ENCODE measurements around the gene TDP2.

The TDP2 gene

DNA sequence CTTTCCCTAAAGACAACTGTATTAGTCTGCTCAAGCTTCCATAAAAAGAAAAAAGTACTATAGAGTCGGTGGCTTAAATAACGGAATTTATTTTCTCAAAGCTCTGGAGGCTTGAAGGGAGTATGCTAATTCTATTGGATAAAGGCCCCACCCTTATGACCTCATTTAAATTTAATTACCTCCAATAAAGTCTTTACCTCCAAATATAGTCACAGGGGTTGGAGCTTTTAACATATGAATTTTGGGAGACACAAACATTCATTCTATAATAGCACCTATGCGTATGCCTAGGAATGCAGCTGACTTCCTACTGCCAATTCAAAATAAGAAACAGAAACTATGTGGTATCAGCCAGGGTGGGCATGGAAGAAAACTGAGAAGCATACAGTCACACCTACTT is 46.1 kb downstream of the TDP2 start:
- H3K4me1 ChIP-seq (ENCODE audit: control insufficient read depth in 2 of 2, insufficient read depth in 1 of 2, low read depth in 1 of 2, low read length in 2 of 2): no peaks in the 10 kb centered on the region
- H3K18ac ChIP-seq (ENCODE audit: low read length): no peak overlapping the region
- WGBS, 2 donors (ENCODE audit: extremely low coverage in 2 of 2, insufficient read length in 2 of 2, insufficient replicate concordance in 1 of 2): no CpG with 5 or more reads among the region's 3 CpGs
- H3K23ac ChIP-seq (ENCODE audit: low read depth, low read length, poor library complexity): no peak overlapping the region
- no peaks in the 10 kb centered on the region for H3K36me3 ChIP-seq (replicated peaks in 1 of 2; ENCODE audit: control insufficient read depth in 2 of 2, insufficient read depth in 2 of 2, low read length in 2 of 2)
- H3K27me3 ChIP-seq (ENCODE audit: control insufficient read depth in 3 of 3, insufficient read depth in 3 of 3, low read depth in 1 of 3, low read length in 3 of 3): no peaks in the 10 kb centered on the region
- no peaks in the 10 kb centered on the region for H3K79me1 ChIP-seq (ENCODE audit: low read depth, low read length)
- no peak overlapping the region for H3K14ac ChIP-seq (ENCODE audit: low read length)
- no peak overlapping the region for H2BK120ac ChIP-seq (ENCODE audit: low read depth, low read length)
- no peak overlapping the region for H3K4me3 ChIP-seq (ENCODE audit: low read length in 2 of 2)
- no peak for DNase-seq (ENCODE audit: low spot score)
- H3K27ac ChIP-seq (replicated peaks; ENCODE audit: low read length): no peak overlapping the region
- H2BK12ac ChIP-seq (ENCODE audit: low read length): no peak overlapping the region
- H2BK5ac ChIP-seq (ENCODE audit: low read length): no peak overlapping the region
- H3K9ac ChIP-seq (ENCODE audit: low read depth, low read length, poor library complexity): no peak overlapping the region
- H3K4ac ChIP-seq (ENCODE audit: low read length): no peak overlapping the region
- no peaks in the 10 kb centered on the region for H3K9me3 ChIP-seq (replicated peaks in 1 of 2; ENCODE audit: control insufficient read depth in 2 of 2, insufficient read depth in 1 of 2, low read depth in 1 of 2, low read length in 2 of 2)
- H4K91ac ChIP-seq (ENCODE audit: low read depth, low read length, poor library complexity): no peak overlapping the region
- H2AK5ac ChIP-seq (ENCODE audit: low read depth, low read length): no peak overlapping the region
- H2BK15ac ChIP-seq (ENCODE audit: low read length): no peak overlapping the region
- no peak overlapping the region for H2AFZ ChIP-seq (ENCODE audit: low read length)
- no peak overlapping the region for H3K4me2 ChIP-seq (ENCODE audit: insufficient read depth, low read length, poor library complexity, severe bottlenecking)
- no peak overlapping the region for H4K8ac ChIP-seq (ENCODE audit: low read depth, low read length)

GRCh38 chr6:24619661-24620060 is 47.0 kb downstream of the TDP2 start:
- DNase-seq (ENCODE audit: low spot score): no peak
- H2AFZ ChIP-seq (ENCODE audit: low read length): no peak overlapping the region
- no CpG with 5 or more reads among the region's 5 CpGs for WGBS, 2 donors (ENCODE audit: extremely low coverage in 2 of 2, insufficient read length in 2 of 2, insufficient replicate concordance in 1 of 2)
- H2BK5ac ChIP-seq (ENCODE audit: low read length): no peak overlapping the region
- H2BK120ac ChIP-seq (ENCODE audit: low read depth, low read length): no peak overlapping the region
- no peak overlapping the region for H4K91ac ChIP-seq (ENCODE audit: low read depth, low read length, poor library complexity)
- H2BK15ac ChIP-seq (ENCODE audit: low read length): no peak overlapping the region
- H3K4me1 ChIP-seq (ENCODE audit: control insufficient read depth in 2 of 2, insufficient read depth in 1 of 2, low read depth in 1 of 2, low read length in 2 of 2): no peaks in the 10 kb centered on the region
- no peaks in the 10 kb centered on the region for H3K79me1 ChIP-seq (ENCODE audit: low read depth, low read length)
- no peak overlapping the region for H3K18ac ChIP-seq (ENCODE audit: low read length)
- H3K27me3 ChIP-seq (ENCODE audit: control insufficient read depth in 3 of 3, insufficient read depth in 3 of 3, low read depth in 1 of 3, low read length in 3 of 3): no peaks in the 10 kb centered on the region
- no peaks in the 10 kb centered on the region for H3K9me3 ChIP-seq (replicated peaks in 1 of 2; ENCODE audit: control insufficient read depth in 2 of 2, insufficient read depth in 1 of 2, low read depth in 1 of 2, low read length in 2 of 2)
- H3K9ac ChIP-seq (ENCODE audit: low read depth, low read length, poor library complexity): no peak overlapping the region
- no peak overlapping the region for H4K8ac ChIP-seq (ENCODE audit: low read depth, low read length)
- H3K14ac ChIP-seq (ENCODE audit: low read length): no peak overlapping the region
- no peak overlapping the region for H3K27ac ChIP-seq (replicated peaks; ENCODE audit: low read length)
- no peak overlapping the region for H3K23ac ChIP-seq (ENCODE audit: low read depth, low read length, poor library complexity)
- no peak overlapping the region for H3K4ac ChIP-seq (ENCODE audit: low read length)
- no peak overlapping the region for H3K4me2 ChIP-seq (ENCODE audit: insufficient read depth, low read length, poor library complexity, severe bottlenecking)
- H2AK5ac ChIP-seq (ENCODE audit: low read depth, low read length): no peak overlapping the region
- H3K36me3 ChIP-seq (replicated peaks in 1 of 2; ENCODE audit: control insufficient read depth in 2 of 2, insufficient read depth in 2 of 2, low read length in 2 of 2): no peaks in the 10 kb centered on the region
- no peak overlapping the region for H2BK12ac ChIP-seq (ENCODE audit: low read length)
- H3K4me3 ChIP-seq (ENCODE audit: low read length in 2 of 2): no peak overlapping the region

DNA sequence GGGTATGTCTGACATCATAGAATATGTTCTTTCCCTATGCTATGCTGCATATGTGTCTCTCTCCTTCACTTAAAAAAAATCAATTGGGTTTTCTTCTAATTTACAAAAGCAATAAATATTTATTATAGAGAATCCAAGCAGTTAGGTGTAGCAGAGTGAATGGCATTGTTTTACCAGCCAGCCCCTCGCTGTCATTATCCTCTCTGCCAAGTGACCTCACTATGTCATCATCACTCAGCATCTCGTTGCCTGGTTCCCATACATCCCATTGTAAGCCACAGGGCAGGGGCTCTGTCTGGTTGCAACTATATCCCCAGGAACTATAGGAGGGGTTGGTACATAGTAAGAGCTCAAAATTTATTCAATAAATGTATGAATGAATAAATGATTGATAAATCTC is 52.1 kb downstream of the TDP2 start:
- H3K9ac ChIP-seq (ENCODE audit: low read depth, low read length, poor library complexity): no peak overlapping the region
- no peaks in the 10 kb centered on the region for H3K79me1 ChIP-seq (ENCODE audit: low read depth, low read length)
- no peak overlapping the region for H3K4me2 ChIP-seq (ENCODE audit: insufficient read depth, low read length, poor library complexity, severe bottlenecking)
- WGBS, 2 donors (ENCODE audit: extremely low coverage in 2 of 2, insufficient read length in 2 of 2, insufficient replicate concordance in 1 of 2): no CpG with 5 or more reads among the region's 2 CpGs
- H3K23ac ChIP-seq (ENCODE audit: low read depth, low read length, poor library complexity): no peak overlapping the region
- no peak overlapping the region for H2BK120ac ChIP-seq (ENCODE audit: low read depth, low read length)
- H4K8ac ChIP-seq (ENCODE audit: low read depth, low read length): no peak overlapping the region
- H3K4me1 ChIP-seq (ENCODE audit: control insufficient read depth in 2 of 2, insufficient read depth in 1 of 2, low read depth in 1 of 2, low read length in 2 of 2): no peaks in the 10 kb centered on the region
- no peak overlapping the region for H3K14ac ChIP-seq (ENCODE audit: low read length)
- no peak overlapping the region for H2BK15ac ChIP-seq (ENCODE audit: low read length)
- H3K27me3 ChIP-seq (ENCODE audit: control insufficient read depth in 3 of 3, insufficient read depth in 3 of 3, low read depth in 1 of 3, low read length in 3 of 3): no peaks in the 10 kb centered on the region
- no peak overlapping the region for H3K4me3 ChIP-seq (ENCODE audit: low read length in 2 of 2)
- H3K4ac ChIP-seq (ENCODE audit: low read length): no peak overlapping the region
- H2BK5ac ChIP-seq (ENCODE audit: low read length): no peak overlapping the region
- no peak overlapping the region for H2AK5ac ChIP-seq (ENCODE audit: low read depth, low read length)
- H3K18ac ChIP-seq (ENCODE audit: low read length): no peak overlapping the region
- H3K36me3 ChIP-seq (replicated peaks in 1 of 2; ENCODE audit: control insufficient read depth in 2 of 2, insufficient read depth in 2 of 2, low read length in 2 of 2): no peaks in the 10 kb centered on the region
- DNase-seq (ENCODE audit: low spot score): no peak
- no peak overlapping the region for H2BK12ac ChIP-seq (ENCODE audit: low read length)
- no peak overlapping the region for H3K27ac ChIP-seq (replicated peaks; ENCODE audit: low read length)
- no peak overlapping the region for H4K91ac ChIP-seq (ENCODE audit: low read depth, low read length, poor library complexity)
- no peak overlapping the region for H2AFZ ChIP-seq (ENCODE audit: low read length)
- no peaks in the 10 kb centered on the region for H3K9me3 ChIP-seq (replicated peaks in 1 of 2; ENCODE audit: control insufficient read depth in 2 of 2, insufficient read depth in 1 of 2, low read depth in 1 of 2, low read length in 2 of 2)

GRCh38 chr6:24614043-24614420 is 52.7 kb downstream of the TDP2 start:
- no peaks in the 10 kb centered on the region for H3K4me1 ChIP-seq (ENCODE audit: control insufficient read depth in 2 of 2, insufficient read depth in 1 of 2, low read depth in 1 of 2, low read length in 2 of 2)
- no peaks in the 10 kb centered on the region for H3K27me3 ChIP-seq (ENCODE audit: control insufficient read depth in 3 of 3, insufficient read depth in 3 of 3, low read depth in 1 of 3, low read length in 3 of 3)

More at GRCh38 chr6:24614043-24614420, 52.7 kb downstream of the TDP2 start:
- no peak overlapping the region for H2BK12ac ChIP-seq (ENCODE audit: low read length)
- no peaks in the 10 kb centered on the region for H3K9me3 ChIP-seq (replicated peaks in 1 of 2; ENCODE audit: control insufficient read depth in 2 of 2, insufficient read depth in 1 of 2, low read depth in 1 of 2, low read length in 2 of 2)
- DNase-seq (ENCODE audit: low spot score): no peak
- no peak overlapping the region for H3K4ac ChIP-seq (ENCODE audit: low read length)
- no peak overlapping the region for H3K9ac ChIP-seq (ENCODE audit: low read depth, low read length, poor library complexity)
- no peak overlapping the region for H2AFZ ChIP-seq (ENCODE audit: low read length)
- H2BK15ac ChIP-seq (ENCODE audit: low read length): no peak overlapping the region
- WGBS, 2 donors (ENCODE audit: extremely low coverage in 2 of 2, insufficient read length in 2 of 2, insufficient replicate concordance in 1 of 2): no CpG with 5 or more reads among the region's 7 CpGs
- H2AK5ac ChIP-seq (ENCODE audit: low read depth, low read length): no peak overlapping the region
- no peak overlapping the region for H3K4me2 ChIP-seq (ENCODE audit: insufficient read depth, low read length, poor library complexity, severe bottlenecking)
- H3K4me3 ChIP-seq (ENCODE audit: low read length in 2 of 2): no peak overlapping the region
- no peak overlapping the region for H4K91ac ChIP-seq (ENCODE audit: low read depth, low read length, poor library complexity)
- H3K14ac ChIP-seq (ENCODE audit: low read length): no peak overlapping the region
- no peak overlapping the region for H4K8ac ChIP-seq (ENCODE audit: low read depth, low read length)
- no peaks in the 10 kb centered on the region for H3K36me3 ChIP-seq (replicated peaks in 1 of 2; ENCODE audit: control insufficient read depth in 2 of 2, insufficient read depth in 2 of 2, low read length in 2 of 2)
- H2BK120ac ChIP-seq (ENCODE audit: low read depth, low read length): no peak overlapping the region
- no peak overlapping the region for H3K23ac ChIP-seq (ENCODE audit: low read depth, low read length, poor library complexity)
- H3K79me1 ChIP-seq (ENCODE audit: low read depth, low read length): no peaks in the 10 kb centered on the region
- H2BK5ac ChIP-seq (ENCODE audit: low read length): no peak overlapping the region
- no peak overlapping the region for H3K18ac ChIP-seq (ENCODE audit: low read length)
- no peak overlapping the region for H3K27ac ChIP-seq (replicated peaks; ENCODE audit: low read length)
